ENCODE measurements around the gene DDX59.

GRCh38 chr1:200627575-200628222, 42.0 kb downstream of the DDX59 start:
- TF ChIP-seq, protein P1, sequence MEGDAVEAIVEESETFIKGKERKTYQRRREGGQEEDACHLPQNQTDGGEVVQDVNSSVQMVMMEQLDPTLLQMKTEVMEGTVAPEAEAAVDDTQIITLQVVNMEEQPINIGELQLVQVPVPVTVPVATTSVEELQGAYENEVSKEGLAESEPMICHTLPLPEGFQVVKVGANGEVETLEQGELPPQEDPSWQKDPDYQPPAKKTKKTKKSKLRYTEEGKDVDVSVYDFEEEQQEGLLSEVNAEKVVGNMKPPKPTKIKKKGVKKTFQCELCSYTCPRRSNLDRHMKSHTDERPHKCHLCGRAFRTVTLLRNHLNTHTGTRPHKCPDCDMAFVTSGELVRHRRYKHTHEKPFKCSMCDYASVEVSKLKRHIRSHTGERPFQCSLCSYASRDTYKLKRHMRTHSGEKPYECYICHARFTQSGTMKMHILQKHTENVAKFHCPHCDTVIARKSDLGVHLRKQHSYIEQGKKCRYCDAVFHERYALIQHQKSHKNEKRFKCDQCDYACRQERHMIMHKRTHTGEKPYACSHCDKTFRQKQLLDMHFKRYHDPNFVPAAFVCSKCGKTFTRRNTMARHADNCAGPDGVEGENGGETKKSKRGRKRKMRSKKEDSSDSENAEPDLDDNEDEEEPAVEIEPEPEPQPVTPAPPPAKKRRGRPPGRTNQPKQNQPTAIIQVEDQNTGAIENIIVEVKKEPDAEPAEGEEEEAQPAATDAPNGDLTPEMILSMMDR (conservative IDR thresholded peaks at IDR 0.05; ENCODE audit: low read depth, low read length), result no peak
- no peak for TF ChIP-seq EZH2phosphoT487 (IDR thresholded peaks at IDR 0.05; ENCODE audit: borderline replicate concordance, low read length)
- TF ChIP-seq EZH2 (IDR thresholded peaks at IDR 0.05; ENCODE audit: low read length, unreplicated experiment), result no peak

Measured in PC-3 (cell line).